Right kidney (tissue), 1 donor: ENCODE results near the gene UFM1.
"Not testable (repeated sequence)": the region's sequence is repeated elsewhere in the genome, so short reads cannot be mapped to it uniquely, and the experiment has no call there.

ENCODE experiments used
- DNase-seq: peaks from one replicate; pipeline ENCODE4 v3.0.0-alpha.2; 2016

UFM1 gene

DNA sequence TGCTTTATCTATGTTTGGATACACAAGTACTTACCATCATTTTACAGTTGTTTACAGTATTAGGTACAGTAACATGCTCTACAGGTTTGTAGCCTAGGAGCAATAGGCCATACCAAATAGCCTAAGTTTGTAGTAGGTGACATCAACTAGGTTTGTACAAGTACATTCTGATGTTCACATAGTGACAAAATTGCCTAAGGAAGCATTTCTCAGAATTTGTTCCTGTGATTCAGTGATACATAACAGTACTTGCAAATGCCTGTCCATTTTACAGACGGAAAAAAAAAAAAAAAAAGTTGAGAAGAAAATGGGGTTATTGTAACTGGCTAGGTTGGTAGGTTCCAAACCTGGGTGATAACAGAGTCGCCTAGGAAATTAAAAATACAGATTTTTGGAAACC is 13.6 kb downstream of the UFM1 start:
- no peak for DNase-seq

- DNase-seq, result not testable (repeated sequence)
These were observed 14.1 kb downstream of the UFM1 start for GRCh38 chr13:38363746-38364145.

- no peak for DNase-seq
These were observed 16.0 kb downstream of the UFM1 start for GRCh38 chr13:38365661-38366060.

DNA sequence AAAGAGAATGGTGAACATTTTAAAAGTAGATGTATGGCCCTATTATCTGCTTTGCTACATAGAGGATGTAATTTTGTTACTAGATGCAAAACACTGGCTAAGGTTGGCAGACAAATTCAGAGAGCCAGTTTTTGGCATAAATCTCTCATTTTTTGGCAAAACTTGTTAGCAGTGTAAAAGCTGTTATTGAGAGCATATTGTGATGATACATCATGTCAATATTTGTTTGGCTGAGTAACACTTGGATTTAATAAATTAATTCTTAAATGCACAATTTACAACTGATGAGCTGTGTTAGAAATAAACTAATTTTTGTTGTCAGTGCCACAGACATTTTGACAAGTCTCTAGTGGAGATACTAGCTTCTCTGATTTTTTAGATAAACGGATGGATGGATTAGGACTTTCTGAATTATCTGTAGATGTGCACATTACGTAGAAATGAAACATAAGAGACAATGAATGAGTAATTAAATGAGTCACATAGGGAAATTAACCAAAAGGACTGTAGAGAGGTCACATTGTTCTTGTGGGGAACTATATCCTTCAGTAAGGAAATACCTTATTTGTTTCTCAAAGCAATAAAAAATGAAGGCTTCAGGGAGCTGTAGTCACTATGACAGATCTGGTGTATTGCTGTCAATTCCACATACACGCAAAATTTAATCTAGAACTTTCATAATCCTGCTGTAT is 17.4 kb downstream of the UFM1 start:
- no peak for DNase-seq

- no peak for DNase-seq
These were observed 19.4 kb downstream of the UFM1 start for GRCh38 chr13:38369058-38369457.

GRCh38 chr13:38370096-38370495 is 20.4 kb downstream of the UFM1 start:
- DNase-seq, result not testable (repeated sequence)

DNA sequence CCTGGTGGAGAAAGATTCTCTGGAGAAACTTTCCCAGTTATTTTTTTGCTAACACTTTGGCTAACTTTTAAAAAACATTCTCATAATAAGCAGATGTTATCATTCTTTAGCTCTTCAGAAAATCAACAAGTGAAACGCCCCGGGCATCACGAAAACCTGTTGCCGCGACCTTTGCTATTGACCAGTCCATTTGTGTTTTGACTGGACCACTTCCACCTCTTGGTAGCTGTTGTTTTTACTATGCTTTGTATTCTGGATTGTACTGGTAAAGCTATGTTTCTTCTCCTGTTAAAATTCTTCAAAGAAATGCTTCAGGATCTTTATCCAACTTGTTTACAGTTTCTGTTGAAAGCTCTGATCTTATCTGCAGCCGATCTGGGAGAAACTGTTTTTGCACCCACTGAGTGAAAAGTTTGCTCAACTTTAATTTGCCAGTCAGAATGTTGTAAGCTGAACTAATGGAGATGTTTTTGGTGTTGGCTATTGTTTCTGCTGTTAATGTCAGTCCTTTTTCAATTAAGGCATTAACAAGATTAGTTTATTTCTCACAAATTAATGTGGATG is 23.3 kb downstream of the UFM1 start:
- no peak for DNase-seq

DNA sequence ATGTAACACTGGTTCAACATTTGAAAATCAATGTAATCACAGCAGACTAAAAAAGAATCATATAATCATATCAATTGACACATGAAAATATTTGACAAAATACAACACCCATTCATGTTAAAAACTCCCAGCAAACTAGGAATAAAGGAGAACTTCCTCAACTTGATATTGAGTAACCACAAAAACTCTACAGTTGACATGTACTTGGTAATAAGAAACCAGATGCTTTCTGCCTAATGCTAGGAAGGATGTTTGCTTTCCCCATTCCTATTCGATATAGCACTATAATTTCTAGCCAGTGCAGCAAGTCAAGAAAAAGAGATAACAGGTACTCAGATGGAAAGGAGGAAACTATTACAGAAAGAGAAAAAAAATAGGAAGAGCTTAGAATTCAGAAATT is 26.9 kb downstream of the UFM1 start:
- DNase-seq, result no peak

DNA sequence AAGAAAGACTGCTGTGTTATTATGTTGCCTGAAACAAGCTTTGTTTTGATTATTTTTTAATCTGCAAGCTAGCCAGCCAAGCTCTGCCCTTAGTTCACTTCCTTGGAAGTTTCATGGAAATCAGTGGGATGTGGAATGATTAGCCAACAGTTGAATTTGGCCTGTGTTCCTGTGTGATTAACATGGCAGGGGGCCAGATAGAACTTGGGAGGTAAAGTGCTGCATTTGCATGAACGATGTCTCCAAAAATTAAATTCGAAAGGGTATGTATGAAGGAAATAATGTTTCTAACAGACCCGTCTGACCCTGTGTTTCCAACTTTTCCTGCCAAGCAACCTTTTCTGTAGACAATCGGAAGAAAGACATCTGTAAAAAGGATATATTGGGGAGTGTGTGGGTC is 32.2 kb downstream of the UFM1 start:
- DNase-seq, result peak; percentile 12

- no peak for DNase-seq
These were observed 33.3 kb downstream of the UFM1 start for GRCh38 chr13:38382946-38383345.

- DNase-seq, result no peak
These were observed 34.5 kb downstream of the UFM1 start for GRCh38 chr13:38384171-38384570.

DNA sequence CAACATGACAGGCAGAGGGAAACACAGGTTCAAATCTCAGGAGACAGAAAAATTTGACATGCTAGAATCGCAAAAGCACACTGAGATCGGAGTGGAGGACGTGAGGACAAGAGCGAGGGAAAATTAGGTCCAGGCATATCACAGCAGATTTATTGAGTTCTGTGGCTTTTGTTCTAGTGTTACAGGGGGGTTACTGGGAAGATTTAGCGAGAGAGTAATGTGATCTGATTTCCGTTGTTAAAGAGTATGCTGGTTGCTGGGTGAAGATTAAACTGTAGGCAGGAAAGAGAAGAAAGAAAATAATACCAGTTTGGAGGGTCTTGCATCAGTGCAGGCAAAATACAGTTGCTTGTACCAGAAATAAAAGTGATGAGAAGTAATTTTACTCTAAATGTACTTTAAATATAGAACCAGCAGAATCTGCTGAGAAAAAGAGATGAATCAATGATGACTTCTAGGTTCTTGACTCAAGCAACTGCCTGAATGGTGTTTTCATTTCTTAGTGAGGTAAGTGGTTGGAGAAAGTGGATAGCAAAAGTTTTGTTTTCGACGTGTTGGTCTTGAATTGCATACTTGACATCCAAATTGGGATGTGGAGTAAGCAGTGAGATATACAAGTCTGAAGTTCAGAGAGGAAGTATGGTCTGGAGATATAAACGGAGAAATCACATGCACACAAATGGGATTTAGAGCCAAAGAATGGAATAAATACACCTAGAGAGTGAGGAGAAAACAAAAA is 35.7 kb downstream of the UFM1 start:
- DNase-seq, result peak; percentile 37

- DNase-seq, result no peak
These were observed 36.8 kb downstream of the UFM1 start for GRCh38 chr13:38386421-38386820.

GRCh38 chr13:38391341-38391740 is 41.7 kb downstream of the UFM1 start:
- DNase-seq, result no peak

DNA sequence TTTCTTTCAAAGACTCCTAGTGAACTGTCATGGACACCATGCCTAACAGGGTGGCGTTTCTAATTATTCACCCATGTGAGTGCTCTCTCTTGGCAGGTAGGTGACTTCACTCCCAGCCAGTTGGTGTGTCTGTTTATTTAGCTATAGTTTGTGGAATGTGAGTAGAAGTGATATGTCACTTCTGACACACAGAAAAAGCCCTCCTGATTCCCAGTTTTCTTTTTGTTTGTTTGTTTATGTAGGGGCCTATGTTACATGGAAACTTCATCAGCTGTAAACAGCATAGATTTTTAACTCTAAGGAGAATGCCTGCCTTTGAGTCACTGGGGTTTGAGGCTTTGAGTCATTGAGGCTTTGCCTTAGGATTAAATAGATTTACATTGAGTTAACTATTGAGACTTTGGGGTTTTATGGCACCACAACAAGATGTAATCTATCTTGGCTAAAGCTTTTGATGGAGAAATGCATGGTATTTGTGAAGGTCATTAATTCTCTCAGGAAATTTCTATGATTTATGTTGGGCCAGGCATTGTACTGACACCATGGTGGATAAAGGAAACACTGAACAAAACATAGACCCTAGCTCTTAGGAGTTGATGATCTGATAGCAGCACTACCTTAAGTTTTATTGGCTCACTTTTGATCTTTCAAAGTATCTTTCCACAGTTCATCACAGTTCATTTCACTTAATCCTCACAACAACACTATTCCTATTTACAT is 45.3 kb downstream of the UFM1 start:
- DNase-seq, result peak; percentile 45

- DNase-seq, result no peak
These were observed 45.8 kb downstream of the UFM1 start for GRCh38 chr13:38395497-38395788.

GRCh38 chr13:38398711-38399493 is 49.3 kb downstream of the UFM1 start:
- peak; percentile 13 for DNase-seq

DNA sequence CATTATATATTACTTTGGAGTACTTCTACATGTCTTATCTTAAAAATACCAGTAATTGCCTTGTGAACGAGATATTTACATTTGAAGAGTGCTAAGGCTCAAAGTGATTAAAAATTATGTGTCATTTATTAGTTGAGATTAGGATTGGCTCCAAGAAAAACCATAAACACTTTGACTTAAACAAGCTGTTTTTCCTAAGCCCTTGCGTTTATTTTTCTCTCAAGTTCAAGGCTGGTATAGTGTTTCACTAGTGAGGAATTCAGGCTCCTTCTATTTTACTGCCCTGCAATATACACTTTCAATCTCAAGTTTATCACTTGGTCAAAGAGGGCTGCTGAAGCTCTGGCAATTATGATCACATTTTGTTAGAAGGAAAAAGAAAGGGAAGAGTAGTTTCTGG is 49.9 kb downstream of the UFM1 start:
- peak; percentile 52 for DNase-seq

- no peak for DNase-seq
These were observed 51.6 kb downstream of the UFM1 start for GRCh38 chr13:38401276-38401675.

GRCh38 chr13:38405216-38405615 is 55.6 kb downstream of the UFM1 start:
- DNase-seq, result no peak

DNA sequence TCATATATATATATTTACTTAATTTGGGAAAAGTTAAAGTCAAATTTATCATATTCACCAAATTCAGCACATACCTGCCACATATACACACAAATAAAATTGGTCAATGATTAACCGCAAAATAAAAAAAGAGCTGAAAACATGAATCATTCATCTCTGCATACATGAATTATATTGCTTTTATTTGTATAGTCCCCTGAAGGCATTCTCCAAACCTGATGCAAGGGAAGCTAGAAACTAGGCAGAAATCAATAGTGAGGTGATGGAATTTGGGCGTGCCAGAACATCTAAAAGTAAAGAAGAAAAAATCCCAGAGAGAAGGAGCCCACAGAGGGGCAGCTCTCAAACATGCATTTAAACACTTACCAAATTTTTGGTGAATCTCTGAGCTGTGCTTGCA is 60.1 kb downstream of the UFM1 start:
- no peak for DNase-seq

- no peak for DNase-seq
These were observed 62.6 kb downstream of the UFM1 start for GRCh38 chr13:38412266-38412665.
